Memory B cell (primary cell): ENCODE measurements around the gene OSBPL1A.

ENCODE experiments used
- ATAC-seq: fragments of 150-1000 bp; cut with Tn5 transposase; 2 replicates; pipeline ENCODE4 v1.10.0; 2021; ENCODE audit warnings: low read depth, mild to moderate bottlenecking, moderate library complexity
- DNase-seq, 2 donors: peaks; one replicate each; pipeline ENCODE4 v3.0.0; 2022; ENCODE audit warnings: low spot score in 2 of 2
- H3K27ac Mint-ChIP-seq: one replicate; pipeline ENCODE4 v1.8.0; 2022; ENCODE audit warnings: mild to moderate bottlenecking, moderate library complexity, mixed read lengths
- H3K27me3 Mint-ChIP-seq: one replicate; pipeline ENCODE4 v1.8.0; 2022; ENCODE audit warnings: mixed read lengths
- H3K36me3 Mint-ChIP-seq: one replicate; pipeline ENCODE4 v1.8.0; 2022; ENCODE audit warnings: mild to moderate bottlenecking, mixed read lengths
- H3K4me1 Mint-ChIP-seq: one replicate; pipeline ENCODE4 v1.8.0; 2022; ENCODE audit warnings: mixed read lengths
- H3K4me3 Mint-ChIP-seq: one replicate; pipeline ENCODE4 v1.8.0; 2022; ENCODE audit warnings: mild to moderate bottlenecking, moderate library complexity, mixed read lengths
- H3K9me3 Mint-ChIP-seq: one replicate; pipeline ENCODE4 v1.8.0; 2022; ENCODE audit warnings: mixed read lengths

OSBPL1A gene

GRCh38 chr18:24230766-24231165 lies 166.9 kb downstream of the OSBPL1A start:
- H3K27ac Mint-ChIP-seq: no peak overlapping the region
- peaks cover 19% of the 10 kb centered on the region for H3K27me3 Mint-ChIP-seq
- no peak overlapping the region for H3K4me3 Mint-ChIP-seq
- H3K36me3 Mint-ChIP-seq: no peaks in the 10 kb centered on the region
- no peak for ATAC-seq
- H3K4me1 Mint-ChIP-seq: no peaks in the 10 kb centered on the region
- DNase-seq: no peak
- no peaks in the 10 kb centered on the region for H3K9me3 Mint-ChIP-seq

- Mint-ChIP-seq H3K9me3 (no peaks in the 10 kb centered on the region), H3K4me1 (no peaks in the 10 kb centered on the region), H3K27ac (no peak overlapping the region), H3K36me3 (no peaks in the 10 kb centered on the region), H3K4me3 (no peak overlapping the region), H3K27me3 (peaks cover 19% of the 10 kb centered on the region)
- DNase-seq (no peak), ATAC-seq (no peak)
Observed at GRCh38 chr18:24228667-24229041, 169.0 kb downstream of the OSBPL1A start.

- ATAC-seq (no peak), DNase-seq (no peak)
- H3K36me3 Mint-ChIP-seq: no peaks in the 10 kb centered on the region
- no peak overlapping the region for H3K27ac Mint-ChIP-seq
- no peaks in the 10 kb centered on the region for H3K4me1 Mint-ChIP-seq
- no peak overlapping the region for H3K4me3 Mint-ChIP-seq
- H3K27me3 Mint-ChIP-seq: peaks cover 17% of the 10 kb centered on the region
- H3K9me3 Mint-ChIP-seq: no peaks in the 10 kb centered on the region
Observed at GRCh38 chr18:24227977-24228666, 169.5 kb downstream of the OSBPL1A start.

- Mint-ChIP-seq H3K27me3 (peaks cover 5% of the 10 kb centered on the region), H3K9me3 (no peaks in the 10 kb centered on the region), H3K36me3 (no peaks in the 10 kb centered on the region), H3K4me3 (no peak overlapping the region), H3K27ac (no peak overlapping the region), H3K4me1 (no peaks in the 10 kb centered on the region)
- DNase-seq (no peak), ATAC-seq (no peak)
Observed at GRCh38 chr18:24220318-24220688, 177.3 kb downstream of the OSBPL1A start.

GRCh38 chr18:24219561-24220317 lies 177.9 kb downstream of the OSBPL1A start:
- Mint-ChIP-seq H3K9me3 (no peaks in the 10 kb centered on the region), H3K4me3 (no peak overlapping the region), H3K4me1 (no peaks in the 10 kb centered on the region), H3K27me3 (peaks cover 1% of the 10 kb centered on the region), H3K27ac (no peak overlapping the region), H3K36me3 (no peaks in the 10 kb centered on the region)
- ATAC-seq (no peak), DNase-seq (no peak)

DNA sequence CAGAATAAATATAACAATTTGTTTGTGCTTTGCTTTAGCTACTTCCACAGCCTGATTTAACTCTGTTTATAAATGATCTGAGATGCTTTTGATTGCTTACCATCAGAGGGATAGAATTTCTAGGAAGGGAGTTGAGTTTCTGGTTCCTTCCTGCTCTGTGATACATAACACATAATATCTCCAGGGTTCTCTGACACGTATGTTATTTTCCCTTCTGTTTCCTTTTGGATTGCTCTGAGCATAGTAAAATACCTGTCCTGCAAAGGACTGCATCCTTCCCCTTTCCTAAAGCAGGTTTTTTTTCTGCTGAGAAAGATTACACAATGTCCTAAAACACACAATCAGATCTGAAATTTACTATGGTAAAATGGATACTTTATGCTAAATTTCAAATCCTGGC lies 182.7 kb downstream of the OSBPL1A start:
- H3K4me3 Mint-ChIP-seq: no peak overlapping the region
- H3K9me3 Mint-ChIP-seq: no peaks in the 10 kb centered on the region
- DNase-seq (no peak), ATAC-seq (no peak)
- H3K27me3 Mint-ChIP-seq: no peaks in the 10 kb centered on the region
- H3K4me1 Mint-ChIP-seq: no peaks in the 10 kb centered on the region
- no peaks in the 10 kb centered on the region for H3K36me3 Mint-ChIP-seq
- no peak overlapping the region for H3K27ac Mint-ChIP-seq

DNA sequence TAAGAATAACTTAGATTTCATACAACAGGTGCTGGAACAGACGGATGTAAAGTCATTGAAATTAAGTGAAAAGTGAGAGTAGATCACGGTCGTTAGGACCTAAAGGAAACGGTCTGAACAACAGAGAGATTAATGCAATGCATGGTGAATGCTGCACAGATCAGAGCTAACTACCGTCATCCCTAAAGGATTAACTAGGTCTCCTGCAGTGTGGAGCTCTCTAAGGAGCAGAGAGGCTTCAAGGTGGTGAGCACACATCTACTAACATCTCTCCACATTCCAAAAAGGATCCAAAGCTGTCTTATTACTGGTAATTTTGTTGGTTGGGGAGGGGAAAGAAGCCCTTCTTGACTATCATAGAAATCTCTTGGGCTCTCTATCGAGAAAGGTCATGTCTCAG lies 183.5 kb downstream of the OSBPL1A start:
- Mint-ChIP-seq H3K27ac (no peak overlapping the region), H3K4me1 (no peaks in the 10 kb centered on the region), H3K4me3 (no peak overlapping the region), H3K36me3 (no peaks in the 10 kb centered on the region), H3K27me3 (peaks cover 3% of the 10 kb centered on the region), H3K9me3 (no peaks in the 10 kb centered on the region)
- DNase-seq (no peak), ATAC-seq (no peak)

GRCh38 chr18:24212939-24213338 lies 184.7 kb downstream of the OSBPL1A start:
- Mint-ChIP-seq H3K36me3 (no peaks in the 10 kb centered on the region), H3K27ac (no peak overlapping the region), H3K27me3 (peaks cover 3% of the 10 kb centered on the region), H3K9me3 (no peaks in the 10 kb centered on the region), H3K4me1 (no peaks in the 10 kb centered on the region), H3K4me3 (no peak overlapping the region)
- ATAC-seq (no peak), DNase-seq (no peak)

DNA sequence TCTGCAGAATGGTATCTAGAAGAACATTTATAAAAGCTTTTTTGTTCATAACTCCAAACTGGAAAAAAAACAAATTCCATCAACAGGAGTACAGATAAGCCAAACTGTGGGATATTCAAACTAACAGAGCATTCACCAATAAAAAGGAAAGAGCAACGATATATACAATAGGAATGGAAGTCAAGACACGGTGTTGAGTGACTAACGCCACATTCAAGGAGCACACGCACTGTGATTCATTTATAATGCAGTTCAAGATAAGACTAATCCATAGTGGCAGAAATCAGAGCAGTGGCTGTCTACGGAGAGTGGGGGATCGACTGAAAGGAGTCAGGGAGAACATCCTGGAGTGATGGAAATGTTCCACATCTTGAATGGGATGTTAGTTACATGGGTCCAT lies 188.1 kb downstream of the OSBPL1A start:
- no peak overlapping the region for H3K4me3 Mint-ChIP-seq
- no peak for DNase-seq
- no peaks in the 10 kb centered on the region for H3K36me3 Mint-ChIP-seq
- no peaks in the 10 kb centered on the region for H3K9me3 Mint-ChIP-seq
- peaks cover 8% of the 10 kb centered on the region for H3K27me3 Mint-ChIP-seq
- no peaks in the 10 kb centered on the region for H3K4me1 Mint-ChIP-seq
- no peak for ATAC-seq
- no peak overlapping the region for H3K27ac Mint-ChIP-seq

GRCh38 chr18:24208270-24209035 lies 189.2 kb downstream of the OSBPL1A start:
- Mint-ChIP-seq H3K27me3 (peaks cover 8% of the 10 kb centered on the region), H3K36me3 (no peaks in the 10 kb centered on the region), H3K9me3 (no peaks in the 10 kb centered on the region), H3K27ac (no peak overlapping the region), H3K4me3 (no peak overlapping the region), H3K4me1 (no peaks in the 10 kb centered on the region)
- ATAC-seq: no peak
- no peak for DNase-seq

GRCh38 chr18:24204904-24205303 lies 192.7 kb downstream of the OSBPL1A start:
- Mint-ChIP-seq H3K36me3 (no peaks in the 10 kb centered on the region), H3K4me3 (no peak overlapping the region), H3K4me1 (no peaks in the 10 kb centered on the region), H3K27ac (no peak overlapping the region), H3K9me3 (no peaks in the 10 kb centered on the region), H3K27me3 (peaks cover 8% of the 10 kb centered on the region)
- no peak for ATAC-seq
- DNase-seq: no peak

DNA sequence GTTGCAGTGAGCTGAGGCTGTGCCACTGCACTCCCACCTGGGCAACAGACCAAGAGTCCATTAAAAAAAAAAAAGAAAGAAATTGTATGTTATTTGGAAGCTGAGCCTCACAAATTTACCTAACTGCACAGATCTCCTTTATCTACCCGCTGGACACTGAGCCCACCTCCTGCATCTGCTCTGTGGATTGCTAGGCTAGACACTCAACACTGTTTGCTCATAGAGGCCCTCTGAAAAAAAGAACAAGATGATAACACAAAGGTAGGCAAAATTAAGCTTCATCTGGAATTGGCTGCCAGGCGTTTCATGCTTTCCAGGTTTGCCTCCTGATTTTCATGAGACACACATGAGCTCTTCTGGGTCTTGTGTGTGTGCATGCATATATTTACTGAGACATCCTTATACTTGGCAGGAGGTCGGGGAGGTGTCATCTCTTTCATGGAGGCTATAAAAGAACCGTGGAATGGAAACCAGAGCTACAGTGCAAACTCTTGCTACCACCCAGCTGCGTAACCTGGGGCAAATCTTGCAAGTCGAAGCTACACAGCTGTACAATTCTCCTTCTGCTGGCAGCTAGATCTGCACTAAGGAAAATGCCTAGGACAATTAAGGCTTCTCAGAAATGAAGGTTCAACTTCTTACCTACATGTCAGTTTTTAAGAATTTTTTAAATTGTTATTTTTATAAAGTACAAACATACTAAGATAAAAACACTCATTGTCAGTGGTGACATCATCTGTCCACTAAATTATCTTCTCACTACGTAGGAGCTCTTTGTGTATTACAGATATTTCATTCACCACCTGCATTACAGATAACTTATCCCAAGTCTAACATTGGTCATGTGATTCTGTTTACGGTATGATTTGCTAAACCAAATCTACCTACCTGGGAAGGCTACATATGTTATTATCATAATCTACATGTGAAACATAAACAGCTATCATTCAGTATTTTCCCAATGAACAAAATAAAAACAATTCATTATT lies 195.6 kb downstream of the OSBPL1A start:
- DNase-seq: no peak
- H3K36me3 Mint-ChIP-seq: no peaks in the 10 kb centered on the region
- no peaks in the 10 kb centered on the region for H3K9me3 Mint-ChIP-seq
- peaks cover 5% of the 10 kb centered on the region for H3K27me3 Mint-ChIP-seq
- H3K27ac Mint-ChIP-seq: no peak overlapping the region
- no peak overlapping the region for H3K4me3 Mint-ChIP-seq
- no peak for ATAC-seq
- no peaks in the 10 kb centered on the region for H3K4me1 Mint-ChIP-seq

- H3K27me3 Mint-ChIP-seq: no peaks in the 10 kb centered on the region
- H3K27ac Mint-ChIP-seq: no peak overlapping the region
- H3K9me3 Mint-ChIP-seq: no peaks in the 10 kb centered on the region
- DNase-seq: no peak
- H3K4me1 Mint-ChIP-seq: no peaks in the 10 kb centered on the region
- no peak for ATAC-seq
- H3K4me3 Mint-ChIP-seq: no peak overlapping the region
- H3K36me3 Mint-ChIP-seq: no peaks in the 10 kb centered on the region
Observed at GRCh38 chr18:24200494-24201290, 196.9 kb downstream of the OSBPL1A start.
